A549 (cell line): ENCODE data around the gene ATP6AP1.

Experiments
- EP300 ChIP-seq, 2 experiments: fragments of >200 bp; sonication (Bioruptor Twin); formaldehyde crosslinking; IDR thresholded peaks; 2 replicates in 1 of 2; 3 replicates in 1 of 2; pipeline ENCODE4 v1.6.1; 2016 to 2017
- HOXB13 ChIP-seq: fragments of 250-450 bp; sonication (Bioruptor Pico); IDR thresholded peaks from 2 replicates; pipeline ENCODE4 v1.5.0; 2020; ENCODE audit warnings: low read depth, mild to moderate bottlenecking, moderate library complexity
- NR3C1 ChIP-seq: fragments of >200 bp; sonication (Bioruptor Twin); formaldehyde crosslinking; IDR thresholded peaks from 3 replicates; pipeline ENCODE4 v1.6.1; 2017
- ZSCAN20 ChIP-seq: fragments of 250-450 bp; sonication (Bioruptor Pico); IDR thresholded peaks from 2 replicates; pipeline ENCODE4 v1.8.0; 2022; ENCODE audit warnings: mild to moderate bottlenecking, moderate library complexity
- TF ChIP-seq, protein P1 (sequence below): fragments of 200-600 bp; sonication (generic); IDR thresholded peaks from 2 replicates; pipeline ENCODE4 v1.6.1; 2016; ENCODE audit warnings: antibody characterized with exemption, mild to moderate bottlenecking, moderate library complexity
- TF ChIP-seq, protein P2 (sequence below): fragments of >200 bp; sonication (Bioruptor Twin); formaldehyde crosslinking; IDR thresholded peaks from 3 replicates; pipeline ENCODE4 v1.5.1; 2016

GRCh38 chrX:154428176-154429171 is at the start of gene ATP6AP1:
- TF ChIP-seq, protein P1, sequence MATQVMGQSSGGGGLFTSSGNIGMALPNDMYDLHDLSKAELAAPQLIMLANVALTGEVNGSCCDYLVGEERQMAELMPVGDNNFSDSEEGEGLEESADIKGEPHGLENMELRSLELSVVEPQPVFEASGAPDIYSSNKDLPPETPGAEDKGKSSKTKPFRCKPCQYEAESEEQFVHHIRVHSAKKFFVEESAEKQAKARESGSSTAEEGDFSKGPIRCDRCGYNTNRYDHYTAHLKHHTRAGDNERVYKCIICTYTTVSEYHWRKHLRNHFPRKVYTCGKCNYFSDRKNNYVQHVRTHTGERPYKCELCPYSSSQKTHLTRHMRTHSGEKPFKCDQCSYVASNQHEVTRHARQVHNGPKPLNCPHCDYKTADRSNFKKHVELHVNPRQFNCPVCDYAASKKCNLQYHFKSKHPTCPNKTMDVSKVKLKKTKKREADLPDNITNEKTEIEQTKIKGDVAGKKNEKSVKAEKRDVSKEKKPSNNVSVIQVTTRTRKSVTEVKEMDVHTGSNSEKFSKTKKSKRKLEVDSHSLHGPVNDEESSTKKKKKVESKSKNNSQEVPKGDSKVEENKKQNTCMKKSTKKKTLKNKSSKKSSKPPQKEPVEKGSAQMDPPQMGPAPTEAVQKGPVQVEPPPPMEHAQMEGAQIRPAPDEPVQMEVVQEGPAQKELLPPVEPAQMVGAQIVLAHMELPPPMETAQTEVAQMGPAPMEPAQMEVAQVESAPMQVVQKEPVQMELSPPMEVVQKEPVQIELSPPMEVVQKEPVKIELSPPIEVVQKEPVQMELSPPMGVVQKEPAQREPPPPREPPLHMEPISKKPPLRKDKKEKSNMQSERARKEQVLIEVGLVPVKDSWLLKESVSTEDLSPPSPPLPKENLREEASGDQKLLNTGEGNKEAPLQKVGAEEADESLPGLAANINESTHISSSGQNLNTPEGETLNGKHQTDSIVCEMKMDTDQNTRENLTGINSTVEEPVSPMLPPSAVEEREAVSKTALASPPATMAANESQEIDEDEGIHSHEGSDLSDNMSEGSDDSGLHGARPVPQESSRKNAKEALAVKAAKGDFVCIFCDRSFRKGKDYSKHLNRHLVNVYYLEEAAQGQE: no peak
- TF ChIP-seq, protein P2, sequence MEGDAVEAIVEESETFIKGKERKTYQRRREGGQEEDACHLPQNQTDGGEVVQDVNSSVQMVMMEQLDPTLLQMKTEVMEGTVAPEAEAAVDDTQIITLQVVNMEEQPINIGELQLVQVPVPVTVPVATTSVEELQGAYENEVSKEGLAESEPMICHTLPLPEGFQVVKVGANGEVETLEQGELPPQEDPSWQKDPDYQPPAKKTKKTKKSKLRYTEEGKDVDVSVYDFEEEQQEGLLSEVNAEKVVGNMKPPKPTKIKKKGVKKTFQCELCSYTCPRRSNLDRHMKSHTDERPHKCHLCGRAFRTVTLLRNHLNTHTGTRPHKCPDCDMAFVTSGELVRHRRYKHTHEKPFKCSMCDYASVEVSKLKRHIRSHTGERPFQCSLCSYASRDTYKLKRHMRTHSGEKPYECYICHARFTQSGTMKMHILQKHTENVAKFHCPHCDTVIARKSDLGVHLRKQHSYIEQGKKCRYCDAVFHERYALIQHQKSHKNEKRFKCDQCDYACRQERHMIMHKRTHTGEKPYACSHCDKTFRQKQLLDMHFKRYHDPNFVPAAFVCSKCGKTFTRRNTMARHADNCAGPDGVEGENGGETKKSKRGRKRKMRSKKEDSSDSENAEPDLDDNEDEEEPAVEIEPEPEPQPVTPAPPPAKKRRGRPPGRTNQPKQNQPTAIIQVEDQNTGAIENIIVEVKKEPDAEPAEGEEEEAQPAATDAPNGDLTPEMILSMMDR: no peak
- TF ChIP-seq HOXB13 (CRISPR knock-in tag) (no peak), EP300 (IDR thresholded peaks at IDR 0.05) (no peak), ZSCAN20 (no peak), NR3C1 (no peak)
